Liver (tissue), 3 donors: ENCODE measurements around the gene TNPO2.
"Not testable (repeated sequence)": the region's sequence is repeated elsewhere in the genome, so short reads cannot be mapped to it uniquely, and the experiment has no call there.

Experiments used
- CTCF ChIP-seq: fragments of 150-350 bp; IDR thresholded peaks from 2 replicates; pipeline ENCODE4 v1.5.1; 2017; ENCODE audit warnings: improper control_type of control experiment, low read depth, low read length; ENCODE audit not compliant: missing input control
- EGR1 ChIP-seq, 2 donors: IDR thresholded peaks; 2 replicates each; pipeline ENCODE4 v1.6.1; 2016 to 2018; ENCODE audit warnings: antibody characterized with exemption in 2 of 2, low read depth in 2 of 2
- JUND ChIP-seq, 2 donors: IDR thresholded peaks; 2 replicates each; pipeline ENCODE4 v1.6.1; 2016; ENCODE audit warnings: antibody characterized with exemption in 2 of 2
- MAX ChIP-seq: IDR thresholded peaks from 2 replicates; pipeline ENCODE4 v1.6.1; 2016; ENCODE audit warnings: antibody characterized with exemption
- RAD21 ChIP-seq, 2 donors: IDR thresholded peaks; 2 replicates each; pipeline ENCODE4 v1.6.1; 2016; ENCODE audit warnings: antibody characterized with exemption in 2 of 2, mild to moderate bottlenecking in 2 of 2
- REST ChIP-seq: IDR thresholded peaks from 2 replicates; pipeline ENCODE4 v1.6.1; 2016; ENCODE audit warnings: antibody characterized with exemption, mild to moderate bottlenecking
- TAF1 ChIP-seq: conservative IDR thresholded peaks from 2 replicates; pipeline ENCODE4 v1.6.1; 2016; ENCODE audit warnings: antibody characterized with exemption, mild to moderate bottlenecking
- ZBTB33 ChIP-seq: IDR thresholded peaks from 2 replicates; pipeline ENCODE4 v1.6.1; 2016; ENCODE audit warnings: antibody characterized with exemption
- donor health status: healthy.
- donor health status: healthy.

GRCh38 chr19:12725612-12726011 is 1.9 kb upstream of the TNPO2 start:
- TF ChIP-seq CTCF; REST; JUND (IDR thresholded peaks at IDR 0.05); MAX; TAF1; ZBTB33; EGR1 (IDR thresholded peaks at IDR 0.05; ENCODE audit: low read depth in 2 of 2); RAD21 (IDR thresholded peaks at IDR 0.05): not testable (repeated sequence)
